22Rv1 (cell line): ENCODE results near the gene PPP1R14C.

Source experiments
- H3K27ac ChIP-seq: fragments of 450-650 bp; 2 replicates; pipeline ENCODE4 v1.5.1; 2017
- ZFX ChIP-seq: fragments of 450-650 bp; IDR thresholded peaks from 2 replicates; pipeline ENCODE4 v1.6.1; 2017; ENCODE audit warnings: antibody characterized with exemption, borderline replicate concordance
- TF ChIP-seq, protein P1 (sequence below): fragments of 450-650 bp; IDR thresholded peaks from 2 replicates; pipeline ENCODE4 v1.5.1; 2017; ENCODE audit warnings: mild to moderate bottlenecking

Gene PPP1R14C

DNA sequence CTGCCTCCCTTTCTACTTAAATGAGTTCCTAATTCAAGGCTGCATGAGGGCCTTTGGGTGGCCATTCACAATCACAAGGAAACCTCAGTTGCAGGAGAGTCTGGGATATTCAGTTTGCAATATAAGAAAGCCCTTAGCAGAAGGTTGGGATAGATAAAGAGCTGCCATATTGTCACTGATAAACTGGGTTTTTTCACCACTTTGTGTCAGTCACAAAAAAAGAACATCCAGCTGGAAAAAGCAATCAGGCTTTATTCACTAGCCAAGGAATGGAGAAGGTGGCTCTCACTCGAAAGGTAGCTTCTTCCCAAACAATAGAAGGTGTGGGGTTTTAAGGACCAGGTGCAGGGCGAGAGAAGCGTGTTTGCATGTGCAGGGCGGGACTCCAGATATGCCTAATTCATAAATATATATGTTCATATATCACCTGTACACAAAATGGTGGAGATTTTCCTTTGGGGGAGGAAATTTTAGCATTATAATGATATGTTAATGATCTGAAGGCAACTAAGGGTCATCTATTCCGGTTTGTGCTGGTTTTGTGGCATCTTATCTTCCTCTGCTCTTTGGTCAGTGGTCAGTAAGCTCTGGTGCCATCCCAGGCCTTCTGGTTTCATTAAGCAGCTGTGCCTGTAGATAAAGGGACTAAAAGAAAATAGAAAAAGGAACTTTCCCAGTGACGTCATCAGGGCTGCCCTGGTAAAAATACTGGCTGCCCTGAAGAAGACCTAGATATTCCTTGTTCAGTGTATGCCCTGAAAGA, 128.8 kb downstream of the PPP1R14C start:
- TF ChIP-seq, protein P1, sequence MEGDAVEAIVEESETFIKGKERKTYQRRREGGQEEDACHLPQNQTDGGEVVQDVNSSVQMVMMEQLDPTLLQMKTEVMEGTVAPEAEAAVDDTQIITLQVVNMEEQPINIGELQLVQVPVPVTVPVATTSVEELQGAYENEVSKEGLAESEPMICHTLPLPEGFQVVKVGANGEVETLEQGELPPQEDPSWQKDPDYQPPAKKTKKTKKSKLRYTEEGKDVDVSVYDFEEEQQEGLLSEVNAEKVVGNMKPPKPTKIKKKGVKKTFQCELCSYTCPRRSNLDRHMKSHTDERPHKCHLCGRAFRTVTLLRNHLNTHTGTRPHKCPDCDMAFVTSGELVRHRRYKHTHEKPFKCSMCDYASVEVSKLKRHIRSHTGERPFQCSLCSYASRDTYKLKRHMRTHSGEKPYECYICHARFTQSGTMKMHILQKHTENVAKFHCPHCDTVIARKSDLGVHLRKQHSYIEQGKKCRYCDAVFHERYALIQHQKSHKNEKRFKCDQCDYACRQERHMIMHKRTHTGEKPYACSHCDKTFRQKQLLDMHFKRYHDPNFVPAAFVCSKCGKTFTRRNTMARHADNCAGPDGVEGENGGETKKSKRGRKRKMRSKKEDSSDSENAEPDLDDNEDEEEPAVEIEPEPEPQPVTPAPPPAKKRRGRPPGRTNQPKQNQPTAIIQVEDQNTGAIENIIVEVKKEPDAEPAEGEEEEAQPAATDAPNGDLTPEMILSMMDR, result no peak
- TF ChIP-seq ZFX, result no peak
- no peak overlapping the region for H3K27ac ChIP-seq

DNA sequence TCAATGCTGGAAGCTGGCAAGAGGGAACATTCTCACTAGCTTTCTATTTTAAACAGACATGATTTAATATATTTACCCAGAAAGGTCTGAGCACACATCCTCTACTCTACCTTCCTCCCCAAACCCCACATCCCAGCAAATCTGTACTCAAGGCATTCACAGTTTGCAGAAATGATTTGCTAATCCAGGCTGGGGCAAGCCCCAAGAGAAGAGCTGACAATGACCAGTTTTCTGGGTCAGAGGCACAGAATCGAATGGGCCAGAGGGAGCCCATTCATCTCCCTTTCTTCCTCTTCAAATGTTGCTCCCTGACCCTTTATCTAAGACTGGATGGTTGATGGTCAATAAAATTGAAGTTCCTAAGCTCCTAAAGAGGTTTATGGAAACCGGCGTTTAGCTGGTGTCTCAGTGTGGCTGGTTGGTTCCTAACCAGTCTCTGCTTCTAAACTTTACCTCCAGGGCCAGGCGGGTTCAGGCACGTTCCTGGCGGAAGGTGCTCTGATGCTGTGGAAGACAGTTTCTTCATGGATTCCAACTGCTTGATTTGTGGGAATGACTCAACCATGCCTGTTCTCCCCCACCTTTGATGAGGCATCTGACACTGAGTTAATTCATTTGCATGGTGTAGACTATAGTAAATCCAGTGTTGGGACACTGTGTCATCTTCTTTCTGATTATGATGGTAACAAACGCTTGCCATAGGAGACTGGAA, 129.6 kb downstream of the PPP1R14C start:
- no peak overlapping the region for H3K27ac ChIP-seq
- no peak for TF ChIP-seq ZFX
- TF ChIP-seq, protein P1, result no peak

DNA sequence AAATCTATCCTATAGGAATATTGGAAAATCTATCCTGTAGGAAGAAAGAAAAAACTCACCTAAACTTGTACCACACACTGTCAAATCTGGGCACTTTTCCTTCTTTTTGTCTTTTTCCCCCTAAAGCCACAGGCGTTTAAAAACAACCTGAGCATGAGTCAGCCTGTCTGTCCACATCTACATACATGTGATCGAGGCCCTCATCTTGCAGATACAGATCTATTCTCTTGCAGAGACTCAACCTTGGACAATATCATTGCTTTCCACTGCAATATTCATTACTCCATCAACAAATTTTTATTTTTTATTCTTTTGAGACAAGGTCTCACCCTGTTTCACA, 130.1 kb downstream of the PPP1R14C start:
- TF ChIP-seq, protein P1, result no peak
- TF ChIP-seq ZFX, result no peak
- H3K27ac ChIP-seq, result no peak overlapping the region

DNA sequence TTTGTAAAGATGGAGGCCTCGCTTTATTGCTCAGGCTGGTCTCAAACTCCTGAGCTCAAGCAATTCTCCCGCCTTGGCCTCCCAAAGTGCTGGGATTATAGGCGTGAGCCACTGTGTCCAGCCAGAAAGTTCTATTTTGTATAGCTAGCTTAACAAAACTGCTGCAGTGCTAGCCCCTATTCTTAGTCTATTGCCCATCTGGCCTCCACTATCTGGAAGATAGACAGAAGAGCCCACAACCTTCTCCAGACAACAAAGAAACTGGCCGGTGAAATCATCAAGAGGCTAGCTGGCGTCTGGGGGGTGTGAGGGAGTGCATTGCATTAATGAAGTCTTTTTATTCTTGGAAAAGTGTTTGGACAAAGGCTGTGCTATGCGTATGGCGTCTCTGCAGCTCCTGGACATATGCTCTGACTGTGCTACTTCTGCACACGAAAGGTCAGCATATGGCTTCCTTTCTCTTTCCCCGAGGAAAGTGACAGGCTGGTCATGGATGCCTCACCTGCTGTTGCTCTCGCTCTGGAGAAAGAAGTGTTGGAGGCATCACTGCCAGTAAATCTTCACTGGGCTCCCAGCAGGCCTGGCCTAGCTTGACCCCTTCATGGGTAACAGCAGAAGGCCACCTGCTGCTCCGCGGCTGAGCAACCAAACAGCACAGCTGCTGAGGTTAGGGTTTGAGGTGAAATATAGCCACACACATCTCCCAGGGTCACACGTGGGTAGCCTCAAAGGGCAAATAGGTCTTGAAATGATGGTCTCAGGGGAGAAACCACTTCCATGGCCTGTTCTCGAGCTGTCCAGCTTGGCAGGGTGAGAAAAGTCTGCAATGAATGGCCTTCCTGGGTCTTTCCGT, 130.8 kb downstream of the PPP1R14C start:
- no peak overlapping the region for H3K27ac ChIP-seq
- TF ChIP-seq ZFX, result no peak
- TF ChIP-seq, protein P1, result no peak

DNA sequence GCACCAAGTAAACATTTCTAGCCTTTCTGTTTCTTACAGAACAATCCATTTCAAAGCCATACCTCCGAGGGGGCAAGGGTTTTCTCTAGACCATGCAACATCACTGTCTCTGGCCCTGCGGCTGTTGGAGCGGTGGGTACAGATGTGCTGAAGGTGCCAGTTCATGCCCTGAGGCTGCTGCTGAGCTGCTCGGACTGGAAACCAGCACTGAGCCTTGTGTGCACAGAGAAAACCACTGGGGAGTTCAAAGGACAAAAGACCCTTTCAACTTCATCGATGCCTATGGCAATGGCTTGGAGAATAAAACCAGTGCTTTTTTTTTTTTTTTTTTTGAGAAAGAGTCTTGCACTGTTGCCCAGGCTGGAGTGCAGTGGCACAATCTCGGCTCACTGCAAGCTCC, 132.6 kb downstream of the PPP1R14C start:
- TF ChIP-seq ZFX, result no peak
- TF ChIP-seq, protein P1, result no peak
- no peak overlapping the region for H3K27ac ChIP-seq

DNA sequence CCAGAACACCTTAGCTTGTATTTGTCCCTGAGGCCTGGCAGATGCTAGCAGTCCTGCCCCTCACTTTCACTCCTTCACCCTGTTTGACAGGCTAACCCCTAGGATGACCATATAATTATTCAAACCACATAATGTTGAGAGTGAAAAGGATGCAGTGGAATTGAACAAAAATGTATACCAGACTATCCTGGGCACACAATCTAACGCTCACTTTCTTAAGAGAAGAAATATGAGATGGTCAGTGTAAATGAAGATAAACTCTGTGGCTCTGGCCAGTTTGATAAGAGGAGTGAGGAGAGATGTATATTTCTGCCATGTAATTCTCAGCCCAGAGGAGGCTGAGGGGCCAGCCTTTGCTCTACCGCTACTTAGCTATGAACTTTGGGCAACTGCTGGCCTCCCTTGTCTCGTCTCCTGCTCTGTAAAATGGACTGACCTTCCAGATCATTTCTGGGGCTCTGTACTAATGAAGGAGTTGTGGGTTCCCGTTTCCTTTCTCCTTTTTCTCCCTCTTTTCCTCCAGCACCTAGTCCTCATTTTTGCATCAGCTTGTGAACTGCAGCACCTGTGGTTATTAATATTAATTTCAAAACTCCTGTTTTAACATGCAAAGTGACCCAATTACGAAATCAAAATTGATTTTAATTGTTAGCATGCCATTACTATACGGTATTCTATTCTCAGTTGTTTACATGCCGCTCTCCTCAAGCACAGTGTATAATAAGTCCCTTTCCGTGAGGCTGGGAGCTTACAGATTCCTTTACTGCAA, 133.5 kb downstream of the PPP1R14C start:
- no peak overlapping the region for H3K27ac ChIP-seq
- TF ChIP-seq, protein P1, result no peak
- no peak for TF ChIP-seq ZFX
